ENCODE results near the gene FBXW8. TPM values are rescaled to one million over a fixed set of nuclear protein-coding genes. Genes with fewer than 3 reads are reported as not detected.

The FBXW8 gene
- total RNA-seq, 4 donors from 2014 or later, result 8.5 to 14.3 (median 10.6) TPM

- TF ChIP-seq CTCF (IDR thresholded peaks at IDR 0.05; ENCODE audit: low read depth), result no peak
Observed at GRCh38 chr12:117068492-117068891, 157.7 kb downstream of the FBXW8 start.

GRCh38 chr12:117069101-117069797 lies 158.5 kb downstream of the FBXW8 start:
- TF ChIP-seq CTCF (IDR thresholded peaks at IDR 0.05; ENCODE audit: low read depth), result no peak

DNA sequence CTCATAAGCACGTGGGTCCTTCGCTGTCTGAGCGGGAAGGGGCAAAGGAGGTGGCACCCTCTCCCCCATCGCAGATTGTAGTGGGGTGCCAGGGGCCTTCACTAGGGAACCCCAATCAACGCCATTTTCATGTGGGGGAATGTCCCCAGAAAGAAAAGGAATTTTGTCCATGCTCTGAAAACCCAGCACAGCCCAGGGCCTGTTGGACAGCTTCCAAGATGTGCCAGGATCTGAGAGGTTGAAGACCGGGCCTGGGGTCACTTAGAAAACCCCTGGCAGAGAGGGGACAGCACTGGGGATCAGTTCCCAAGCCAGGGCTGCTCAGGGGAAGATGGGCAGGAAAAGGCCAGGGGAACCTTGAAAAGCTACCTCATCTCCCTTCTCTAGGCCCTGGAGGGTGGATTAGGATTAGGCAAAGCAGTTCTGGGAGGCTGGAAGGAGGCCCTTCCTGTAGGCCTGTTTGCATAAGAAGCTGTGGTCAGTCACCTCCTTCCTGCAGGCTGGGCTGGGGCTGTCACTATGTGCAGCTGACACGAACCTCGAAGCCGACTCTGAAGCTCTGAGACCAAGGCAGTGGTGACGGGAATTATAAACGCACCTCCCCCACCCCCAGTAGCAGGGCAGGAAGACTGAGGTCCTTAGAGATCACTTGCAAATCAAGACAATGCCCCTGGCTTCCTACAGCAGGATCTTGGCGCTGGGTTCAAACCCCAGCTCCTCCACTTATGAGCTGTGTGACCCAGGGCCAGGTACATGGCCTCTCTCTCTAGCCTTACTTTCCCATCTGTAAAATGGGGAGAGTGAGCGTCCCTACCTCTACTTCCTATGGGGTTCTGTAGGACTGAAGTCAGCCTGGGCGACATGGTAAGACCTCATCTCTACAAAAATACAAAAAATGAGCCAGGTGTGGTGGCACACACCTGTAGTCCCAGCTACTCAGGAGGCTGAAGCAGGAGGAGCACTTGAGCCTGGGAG lies 159.5 kb downstream of the FBXW8 start:
- TF ChIP-seq CTCF (IDR thresholded peaks at IDR 0.05; ENCODE audit: low read depth), result no peak

DNA sequence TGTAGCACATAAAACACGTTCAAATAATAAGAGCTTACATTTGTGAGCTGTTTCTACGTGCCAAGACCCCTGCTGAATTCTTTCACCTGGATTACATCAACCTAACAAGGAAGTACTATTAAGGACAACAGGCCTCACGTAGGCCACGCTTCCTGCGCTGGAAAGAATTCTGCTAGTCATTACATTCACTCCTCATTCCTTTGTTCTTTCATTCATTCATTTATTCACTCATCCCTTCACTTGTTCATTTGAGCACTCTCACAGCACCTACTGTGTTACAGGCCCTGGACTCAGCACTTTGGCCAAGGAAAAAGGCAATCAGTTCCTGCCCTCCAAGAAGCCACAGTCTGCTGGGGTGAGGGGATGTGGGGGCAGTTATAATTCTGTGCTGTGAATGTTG lies 160.3 kb downstream of the FBXW8 start:
- TF ChIP-seq CTCF (IDR thresholded peaks at IDR 0.05; ENCODE audit: low read depth), result no peak

- TF ChIP-seq CTCF (IDR thresholded peaks at IDR 0.05; ENCODE audit: low read depth), result no peak
Observed at GRCh38 chr12:117072106-117072505, 161.4 kb downstream of the FBXW8 start.

DNA sequence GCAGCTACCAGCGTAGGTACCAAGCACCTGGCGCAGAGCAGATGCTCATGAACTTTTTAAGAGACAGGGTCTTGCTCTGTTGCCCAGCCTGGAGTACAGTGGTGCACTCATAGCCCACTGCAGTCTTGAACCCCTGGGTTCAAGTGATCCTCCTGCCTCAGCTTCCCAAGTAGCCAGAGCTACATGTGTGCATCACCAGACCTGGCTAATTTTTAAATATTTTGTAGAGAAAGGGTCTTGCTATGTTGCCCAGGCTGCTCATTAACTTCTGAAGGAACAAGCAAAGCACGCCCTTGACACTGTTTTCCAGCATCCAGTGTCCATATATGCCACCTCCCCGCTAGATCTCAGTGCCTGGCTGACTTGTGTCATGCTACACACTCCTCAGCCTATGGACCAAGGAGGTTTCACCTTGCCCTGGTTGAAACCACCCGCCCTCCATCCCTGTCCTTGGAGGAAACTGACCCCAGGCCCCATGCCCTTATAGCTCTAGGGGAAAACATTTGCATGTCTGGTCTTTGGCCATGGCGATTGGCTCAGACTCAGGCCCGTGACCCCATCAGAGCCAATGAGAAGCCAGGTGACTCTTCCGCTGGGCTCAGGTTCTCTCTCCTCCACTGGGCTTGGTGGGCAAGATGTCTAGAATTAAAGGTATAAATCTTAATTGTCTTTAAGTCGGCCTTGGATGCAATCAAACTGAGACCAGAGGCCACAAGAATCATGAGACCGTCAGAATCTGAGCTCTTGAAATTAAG lies 162.2 kb downstream of the FBXW8 start:
- TF ChIP-seq CTCF (IDR thresholded peaks at IDR 0.05; ENCODE audit: low read depth), result no peak
